HEK293T (cell line): ENCODE results near the gene PNN.

ENCODE experiments used
- BHLHE40 ChIP-seq: fragments of 450-650 bp; IDR thresholded peaks from 2 replicates; pipeline ENCODE4 v1.6.1; 2016; ENCODE audit warnings: mild to moderate bottlenecking, moderate library complexity, borderline replicate concordance
- FOXK2 ChIP-seq: fragments of 450-650 bp; IDR thresholded peaks from 2 replicates; pipeline ENCODE4 v1.6.1; 2016; ENCODE audit warnings: mild to moderate bottlenecking
- L3MBTL2 ChIP-seq: fragments of 450-650 bp; conservative IDR thresholded peaks from 2 replicates; pipeline ENCODE4 v1.6.1; 2016; ENCODE audit warnings: mild to moderate bottlenecking
- NFRKB ChIP-seq: fragments of 450-650 bp; IDR thresholded peaks from 2 replicates; pipeline ENCODE4 v1.6.1; 2016; ENCODE audit warnings: mild to moderate bottlenecking, moderate library complexity
- SP1 ChIP-seq: fragments of 450-650 bp; IDR thresholded peaks from 2 replicates; pipeline ENCODE4 v1.6.1; 2017

- TF ChIP-seq L3MBTL2 (no peak), SP1 (no peak), BHLHE40 (no peak), FOXK2 (no peak), NFRKB (no peak)
These were observed 12.0 kb downstream of the PNN start for GRCh38 chr14:39186941-39187525.
